Kidney epithelial cell (primary cell): Measurements from ENCODE around the gene FBLN1. TPM values are rescaled to one million over a fixed set of nuclear protein-coding genes. Genes with fewer than 3 reads are reported as not detected.

Experiments
- DNase-seq: peaks from one replicate; pipeline ENCODE4 v3.0.0-alpha.2; 2010; ENCODE audit warnings: low read depth
- H3K27me3 ChIP-seq: 2 replicates; pipeline ENCODE4 v1.6.0; 2011; ENCODE audit warnings: low read length; ENCODE audit not compliant: control insufficient read depth, insufficient read depth
- H3K36me3 ChIP-seq: 2 replicates; pipeline ENCODE4 v1.5.1; 2011; ENCODE audit warnings: low read length; ENCODE audit not compliant: control insufficient read depth, insufficient read depth
- H3K4me3 ChIP-seq: 2 replicates; pipeline ENCODE4 v1.5.1; 2011; ENCODE audit warnings: low read depth, mild to moderate bottlenecking, control low read depth, low read length
- total RNA-seq: library from RNA; depleted of rRNA; stranded (reverse); fragments of >200 nt; gene quantifications from 2 replicates; pipeline ENCODE4 v1.2.3, GENCODE V29; 2015
- TF ChIP-seq, protein P1 (sequence below): IDR thresholded peaks from 2 replicates; pipeline ENCODE4 v1.5.1; 2011; ENCODE audit warnings: mild to moderate bottlenecking, moderate library complexity, low read length, control low read depth, inconsistent platforms; ENCODE audit not compliant: insufficient read depth, poor library complexity, severe bottlenecking

FBLN1 gene
- total RNA-seq, 1 donor from 2014 or later: 32.8 TPM

DNA sequence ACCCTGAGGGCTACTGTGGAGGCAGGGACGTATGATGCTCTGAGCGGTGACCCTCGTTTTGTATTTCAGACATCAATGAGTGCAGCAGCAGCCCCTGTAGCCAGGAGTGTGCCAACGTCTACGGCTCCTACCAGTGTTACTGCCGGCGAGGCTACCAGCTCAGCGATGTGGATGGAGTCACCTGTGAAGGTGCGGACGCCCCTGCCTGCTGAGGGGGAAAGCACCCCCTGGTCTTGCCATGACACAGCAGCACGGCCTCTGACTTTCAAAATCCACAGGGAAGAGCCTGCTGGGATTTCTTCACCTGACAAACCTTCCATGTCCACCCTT lies 44.3 kb downstream of the FBLN1 start:
- Histone ChIP-seq H3K36me3 (no peaks in the 10 kb centered on the region), H3K4me3 (no peak overlapping the region), H3K27me3 (no peaks in the 10 kb centered on the region)
- TF ChIP-seq, protein P1, sequence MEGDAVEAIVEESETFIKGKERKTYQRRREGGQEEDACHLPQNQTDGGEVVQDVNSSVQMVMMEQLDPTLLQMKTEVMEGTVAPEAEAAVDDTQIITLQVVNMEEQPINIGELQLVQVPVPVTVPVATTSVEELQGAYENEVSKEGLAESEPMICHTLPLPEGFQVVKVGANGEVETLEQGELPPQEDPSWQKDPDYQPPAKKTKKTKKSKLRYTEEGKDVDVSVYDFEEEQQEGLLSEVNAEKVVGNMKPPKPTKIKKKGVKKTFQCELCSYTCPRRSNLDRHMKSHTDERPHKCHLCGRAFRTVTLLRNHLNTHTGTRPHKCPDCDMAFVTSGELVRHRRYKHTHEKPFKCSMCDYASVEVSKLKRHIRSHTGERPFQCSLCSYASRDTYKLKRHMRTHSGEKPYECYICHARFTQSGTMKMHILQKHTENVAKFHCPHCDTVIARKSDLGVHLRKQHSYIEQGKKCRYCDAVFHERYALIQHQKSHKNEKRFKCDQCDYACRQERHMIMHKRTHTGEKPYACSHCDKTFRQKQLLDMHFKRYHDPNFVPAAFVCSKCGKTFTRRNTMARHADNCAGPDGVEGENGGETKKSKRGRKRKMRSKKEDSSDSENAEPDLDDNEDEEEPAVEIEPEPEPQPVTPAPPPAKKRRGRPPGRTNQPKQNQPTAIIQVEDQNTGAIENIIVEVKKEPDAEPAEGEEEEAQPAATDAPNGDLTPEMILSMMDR: no peak
- no peak for DNase-seq

DNA sequence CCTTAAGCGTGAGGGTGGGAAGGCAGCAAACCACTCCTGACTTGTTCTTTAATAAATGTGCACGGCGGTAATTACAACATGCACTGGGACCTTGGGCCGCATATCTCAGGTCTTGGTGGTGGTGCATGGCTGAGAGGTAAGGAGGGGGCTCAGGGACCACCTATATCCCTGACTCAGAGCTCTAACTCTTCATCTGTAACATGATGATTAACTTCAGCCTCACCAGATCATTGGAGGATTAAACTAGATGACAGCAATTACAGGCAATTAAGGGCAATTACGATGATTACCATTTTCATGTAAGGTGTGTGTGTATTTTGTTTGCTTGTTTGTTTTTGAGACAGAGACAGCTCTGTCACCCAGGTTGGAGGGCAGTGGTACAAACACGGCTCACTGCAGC lies 45.0 kb downstream of the FBLN1 start:
- no peaks in the 10 kb centered on the region for H3K27me3 ChIP-seq
- H3K36me3 ChIP-seq: no peaks in the 10 kb centered on the region
- DNase-seq: no peak
- TF ChIP-seq, protein P1: no peak
- no peak overlapping the region for H3K4me3 ChIP-seq

DNA sequence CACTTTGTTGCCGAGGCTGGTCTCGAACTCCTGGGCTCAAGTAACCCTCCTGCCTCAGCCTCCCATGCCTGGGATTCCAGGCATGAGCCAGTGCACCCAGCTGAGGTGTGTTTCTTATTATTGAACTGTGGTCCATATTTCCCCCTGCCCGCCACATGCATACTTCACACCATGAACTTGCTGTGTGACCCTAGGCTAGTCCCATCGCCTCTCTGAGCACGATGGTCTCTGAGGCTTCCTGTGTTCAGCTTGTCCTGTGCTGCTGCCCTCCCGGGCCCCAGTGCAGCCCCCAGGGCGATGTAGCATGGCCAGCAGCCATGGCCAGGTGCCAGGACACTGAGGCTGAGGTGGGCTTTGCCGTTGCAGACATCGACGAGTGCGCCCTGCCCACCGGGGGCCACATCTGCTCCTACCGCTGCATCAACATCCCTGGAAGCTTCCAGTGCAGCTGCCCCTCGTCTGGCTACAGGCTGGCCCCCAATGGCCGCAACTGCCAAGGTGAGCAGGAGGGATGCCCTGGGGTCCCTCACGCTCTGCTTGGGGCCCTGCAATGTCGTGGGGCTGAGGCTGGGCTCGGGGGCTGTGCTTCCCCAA lies 45.7 kb downstream of the FBLN1 start:
- no peak overlapping the region for H3K4me3 ChIP-seq
- H3K36me3 ChIP-seq: no peaks in the 10 kb centered on the region
- H3K27me3 ChIP-seq: no peaks in the 10 kb centered on the region
- no peak for DNase-seq
- TF ChIP-seq, protein P1: no peak

DNA sequence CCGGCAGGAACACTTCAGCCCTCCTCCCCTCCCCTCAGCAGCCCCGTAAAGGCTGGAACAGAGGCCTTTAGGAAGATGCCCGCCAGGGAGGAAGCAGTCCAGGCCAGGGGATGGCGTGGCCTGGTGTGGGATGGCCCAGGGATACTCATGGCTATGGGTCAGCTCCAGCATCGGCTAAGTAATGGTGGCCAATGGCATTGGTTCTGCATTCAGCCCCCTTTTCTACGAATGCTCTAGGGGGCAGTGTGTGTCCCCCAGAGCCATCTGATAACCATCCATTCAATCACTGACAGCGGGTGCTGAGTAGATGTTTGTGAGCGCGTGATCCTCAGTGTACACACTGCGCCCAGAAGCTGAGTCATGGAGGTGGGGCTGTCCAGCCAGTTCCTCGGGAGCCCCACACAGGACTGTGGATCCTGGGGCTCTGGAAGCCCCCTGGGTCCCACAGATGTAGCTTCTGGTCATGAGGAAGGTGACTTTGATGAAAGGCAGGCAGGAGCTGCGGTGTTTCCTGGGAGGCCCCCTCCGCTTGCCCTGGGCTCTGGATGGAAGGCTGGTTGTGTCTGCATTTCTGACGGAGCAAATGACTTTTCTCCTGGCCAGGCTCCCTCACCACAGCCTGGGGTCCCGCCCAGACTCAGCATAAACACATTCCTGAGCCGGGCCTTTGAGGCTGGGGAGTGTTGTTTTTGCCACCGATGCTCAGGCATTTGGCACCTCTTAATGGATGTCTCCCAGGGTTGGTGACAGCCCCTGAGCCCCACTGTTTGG lies 46.5 kb downstream of the FBLN1 start:
- Histone ChIP-seq H3K27me3 (no peaks in the 10 kb centered on the region), H3K36me3 (no peaks in the 10 kb centered on the region), H3K4me3 (no peak overlapping the region)
- TF ChIP-seq, protein P1: no peak
- DNase-seq: no peak

DNA sequence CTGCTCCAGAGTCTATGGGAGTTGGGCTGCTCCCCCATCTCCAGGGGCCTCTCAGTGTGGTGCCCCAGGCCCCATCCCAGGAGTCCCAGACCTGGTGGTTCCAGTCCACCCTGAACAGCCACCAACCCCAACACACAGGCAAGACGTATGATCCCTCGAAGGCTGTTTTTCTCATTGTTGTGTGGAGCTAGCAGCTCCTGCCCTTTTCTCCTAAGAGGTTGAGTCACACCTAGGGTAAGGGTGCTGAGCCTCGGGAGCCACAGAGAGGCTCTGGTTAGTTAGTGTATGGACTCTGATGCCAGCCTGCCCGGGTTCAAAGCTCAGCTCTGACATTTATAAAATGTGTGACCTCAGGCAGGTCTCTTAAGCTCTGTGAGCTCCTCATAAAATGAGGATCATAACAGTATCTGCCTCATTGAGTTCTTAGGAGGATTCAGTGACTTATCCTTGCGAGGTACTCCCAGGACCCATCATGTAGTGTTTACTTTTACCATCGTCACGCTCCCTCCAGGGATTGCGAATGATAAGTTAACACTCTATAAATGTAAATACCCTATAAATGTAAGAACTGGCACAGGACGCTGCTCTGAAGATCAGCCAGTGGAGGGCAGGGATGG lies 47.2 kb downstream of the FBLN1 start:
- TF ChIP-seq, protein P1: no peak
- no peaks in the 10 kb centered on the region for H3K36me3 ChIP-seq
- H3K4me3 ChIP-seq: no peak overlapping the region
- DNase-seq: no peak
- H3K27me3 ChIP-seq: no peaks in the 10 kb centered on the region
